HEK293T (cell line): ENCODE results near the gene ELP4.

Experiments
- CTCF ChIA-PET: fragments of 350-600 bp; formaldehyde crosslinking; extraction: SDS; loops from one replicate; lab custom pipeline; 2021; ENCODE audit warnings: antibody characterized with exemption, inconsistent platforms; lab: Yijun Ruan, JAX
- POLR2A ChIA-PET: fragments of 350-600 bp; formaldehyde crosslinking; extraction: SDS; loops from one replicate; lab custom pipeline; 2020; ENCODE audit warnings: antibody characterized with exemption, inconsistent platforms; lab: Yijun Ruan, JAX
- DNase-seq: peaks from one replicate; pipeline ENCODE4 v3.0.0; 2012; ENCODE audit warnings: mixed read lengths; ENCODE audit errors: extremely low spot score
- ARNT ChIP-seq: fragments of 450-650 bp; IDR thresholded peaks from 2 replicates; pipeline ENCODE4 v1.6.1; 2017; ENCODE audit warnings: mild to moderate bottlenecking
- CTBP1 ChIP-seq: fragments of 450-650 bp; IDR thresholded peaks from 2 replicates; pipeline ENCODE4 v1.6.1; 2016; ENCODE audit warnings: borderline replicate concordance
- ELF4 ChIP-seq: fragments of 450-650 bp; IDR thresholded peaks from 2 replicates; pipeline ENCODE4 v1.6.1; 2017; ENCODE audit warnings: antibody characterized with exemption
- FOXA1 ChIP-seq: fragments of 450-650 bp; IDR thresholded peaks from 2 replicates; pipeline ENCODE4 v1.6.1; 2016; ENCODE audit warnings: mild to moderate bottlenecking
- FOXK2 ChIP-seq: fragments of 450-650 bp; IDR thresholded peaks from 2 replicates; pipeline ENCODE4 v1.6.1; 2016; ENCODE audit warnings: mild to moderate bottlenecking
- FOXM1 ChIP-seq: fragments of 450-650 bp; IDR thresholded peaks from 2 replicates; pipeline ENCODE4 v1.6.1; 2017; ENCODE audit warnings: mild to moderate bottlenecking, borderline replicate concordance
- HDGF ChIP-seq: fragments of 450-650 bp; IDR thresholded peaks from 2 replicates; pipeline ENCODE4 v1.6.1; 2017; ENCODE audit warnings: antibody characterized with exemption, borderline replicate concordance
- L3MBTL2 ChIP-seq: fragments of 450-650 bp; conservative IDR thresholded peaks from 2 replicates; pipeline ENCODE4 v1.6.1; 2016; ENCODE audit warnings: mild to moderate bottlenecking
- LEF1 ChIP-seq: fragments of 450-650 bp; IDR thresholded peaks from 2 replicates; pipeline ENCODE4 v1.6.1; 2017; ENCODE audit warnings: mild to moderate bottlenecking, borderline replicate concordance
- SP1 ChIP-seq: fragments of 450-650 bp; IDR thresholded peaks from 2 replicates; pipeline ENCODE4 v1.6.1; 2017
- SUZ12 ChIP-seq: fragments of 450-650 bp; IDR thresholded peaks from 2 replicates; pipeline ENCODE4 v1.6.1; 2016; ENCODE audit warnings: mild to moderate bottlenecking
- TARDBP ChIP-seq: fragments of 450-650 bp; IDR thresholded peaks from 2 replicates; pipeline ENCODE4 v1.6.1; 2016
- ZNF384 ChIP-seq: fragments of 450-650 bp; IDR thresholded peaks from 2 replicates; pipeline ENCODE4 v1.6.1; 2016
- TF ChIP-seq, protein P1 (sequence below): fragments of 450-650 bp; IDR thresholded peaks from 2 replicates; pipeline ENCODE4 v1.6.1; 2016

The ELP4 gene

DNA sequence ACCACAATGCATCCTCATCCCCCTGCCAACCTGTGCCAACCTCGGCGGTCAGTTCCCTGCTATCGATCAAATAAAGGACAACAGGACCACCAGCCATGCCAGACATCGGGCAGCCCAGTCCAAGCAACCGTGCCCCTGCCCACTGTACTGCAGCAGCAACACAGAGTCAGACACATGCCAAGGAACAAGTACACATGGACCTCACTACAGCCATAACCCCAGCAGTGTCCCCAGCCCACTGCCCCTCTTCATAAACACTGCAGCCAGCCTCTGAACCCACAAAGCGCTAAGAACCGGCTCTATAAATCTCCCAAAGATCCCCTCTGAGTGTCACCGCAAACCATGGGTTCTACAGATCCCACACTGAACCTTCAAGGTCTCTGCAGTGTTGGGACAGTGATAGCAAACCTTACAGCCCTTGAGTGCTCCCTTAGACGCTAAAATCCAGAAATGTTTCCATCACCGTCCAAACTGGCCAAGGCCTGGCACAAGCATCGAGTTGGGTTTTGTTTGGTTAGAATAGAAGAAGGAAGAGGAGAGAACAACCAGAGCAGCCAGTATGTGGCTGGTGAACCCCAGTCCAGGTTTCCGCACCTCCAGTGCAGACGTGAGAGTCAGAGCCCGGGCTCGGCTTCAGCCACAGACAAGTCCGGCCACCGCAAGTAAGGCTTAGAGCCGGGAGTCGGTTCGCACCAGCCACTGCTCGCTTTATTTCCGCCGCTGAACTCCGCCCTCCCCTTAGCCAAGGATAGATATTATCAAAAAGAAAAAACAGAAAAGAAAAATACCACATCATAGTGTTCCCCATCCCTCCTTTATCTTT, 293.6 kb downstream of the ELP4 start:
- no peak for DNase-seq
- CTCF ChIA-PET = no interaction called here
- TF ChIP-seq HDGF = no peak
- TF ChIP-seq ZNF384 = no peak
- POLR2A ChIA-PET = no interaction called here

DNA sequence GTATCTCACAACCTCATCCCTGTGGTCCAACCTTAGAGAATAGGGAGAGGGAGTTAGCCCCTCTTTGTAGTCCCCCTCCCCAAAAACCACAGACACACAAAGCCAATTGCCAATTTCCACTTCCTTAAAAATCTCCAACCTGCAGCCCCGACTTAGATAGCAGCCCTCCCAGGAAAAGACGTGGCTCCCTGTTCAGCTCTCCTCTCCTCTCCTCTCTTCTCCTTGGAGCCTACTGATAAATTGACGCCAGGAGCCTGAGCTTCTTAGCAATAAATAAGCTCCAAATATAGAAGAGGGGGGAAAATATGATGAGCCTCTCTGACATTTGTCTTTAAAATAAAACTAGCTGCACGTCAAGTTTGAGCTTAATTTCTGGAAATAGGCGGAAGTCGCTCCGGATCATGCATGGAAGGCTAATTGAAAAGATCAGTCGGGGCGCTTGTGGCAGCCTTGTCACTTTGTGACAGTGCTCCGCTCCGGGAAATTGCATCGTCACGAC, 294.3 kb downstream of the ELP4 start:
- POLR2A ChIA-PET = no interaction called here
- DNase-seq = no peak
- TF ChIP-seq SP1 (no peak), LEF1 (no peak)
- CTCF ChIA-PET = no interaction called here

DNA sequence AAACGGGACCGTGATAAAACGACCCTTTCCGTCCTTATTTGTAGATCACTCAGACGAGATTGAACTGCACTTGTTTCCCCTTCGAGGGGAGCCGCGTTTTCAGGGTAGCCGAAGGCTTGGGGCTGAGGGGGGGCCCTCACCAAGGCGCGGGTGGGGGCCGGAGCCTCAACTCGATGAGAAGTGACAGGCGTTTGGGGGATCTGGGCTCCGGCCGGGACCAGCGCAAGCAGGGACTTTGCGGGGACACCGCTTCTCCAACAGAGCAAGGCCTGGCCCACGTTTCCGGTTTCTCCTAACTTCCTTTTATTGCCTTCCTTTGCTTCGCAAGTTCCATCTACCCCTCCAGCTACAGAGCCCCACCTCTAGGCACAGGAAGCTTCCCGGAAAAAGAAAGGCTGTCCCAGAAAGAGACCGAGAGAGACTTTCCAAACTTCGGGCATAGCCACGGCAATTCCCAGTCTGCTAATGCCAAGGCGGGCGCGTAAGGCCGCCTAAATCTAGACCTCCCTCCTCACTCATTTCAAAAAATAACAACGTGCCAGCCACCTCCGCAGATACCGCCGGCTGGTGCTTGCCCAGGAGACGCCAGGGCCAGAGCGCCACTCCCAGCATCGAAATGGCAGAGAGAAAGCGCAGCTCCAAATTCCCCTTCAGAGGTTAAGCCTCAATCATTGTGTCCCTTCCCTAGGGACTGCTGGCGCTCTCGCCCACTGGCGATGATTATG, 294.9 kb downstream of the ELP4 start:
- no peak for DNase-seq
- ChIA-PET POLR2A (no interaction called here), CTCF (no interaction called here)
- TF ChIP-seq CTBP1 (no peak), FOXM1 (no peak), TARDBP (no peak), L3MBTL2 (no peak), LEF1 (no peak)

DNA sequence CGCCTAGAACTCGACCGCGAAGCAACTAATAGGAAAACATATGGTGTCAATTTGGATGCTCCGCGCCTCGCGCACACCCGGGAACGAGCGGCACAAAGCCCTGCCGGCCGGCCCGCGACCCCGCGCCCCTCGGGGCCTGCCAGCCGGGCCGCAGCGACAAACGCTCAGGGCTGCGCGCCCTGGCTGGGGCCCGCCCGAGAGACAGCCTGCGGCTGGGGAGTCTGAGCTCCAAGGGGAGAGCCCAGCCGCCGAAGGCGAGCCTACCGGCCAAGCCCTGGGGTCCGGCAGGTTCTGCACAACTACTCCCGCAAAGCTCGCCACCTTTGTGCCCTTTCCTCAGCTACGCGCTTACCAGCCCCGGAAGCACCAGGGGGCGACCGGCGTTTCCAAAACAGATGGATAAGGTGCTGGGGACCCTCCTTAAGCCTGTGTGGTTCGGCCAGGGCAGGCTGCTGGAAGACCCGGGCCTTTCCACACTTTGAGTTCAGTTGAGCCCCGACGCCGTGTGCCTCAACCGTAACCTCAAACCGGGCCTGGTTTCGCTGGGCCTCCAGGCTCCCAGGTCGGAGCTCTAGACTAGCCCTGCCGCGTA, 295.6 kb downstream of the ELP4 start:
- ChIA-PET POLR2A (no interaction called here), CTCF (no interaction called here)
- DNase-seq = no peak
- TF ChIP-seq SP1 (no peak), TARDBP (no peak), FOXM1 (no peak), FOXA1 (no peak), HDGF (no peak), SUZ12 (no peak), L3MBTL2 (no peak), CTBP1 (no peak), ZNF384 (no peak), ARNT (no peak), FOXK2 (no peak), LEF1 (no peak)
- TF ChIP-seq, protein P1, sequence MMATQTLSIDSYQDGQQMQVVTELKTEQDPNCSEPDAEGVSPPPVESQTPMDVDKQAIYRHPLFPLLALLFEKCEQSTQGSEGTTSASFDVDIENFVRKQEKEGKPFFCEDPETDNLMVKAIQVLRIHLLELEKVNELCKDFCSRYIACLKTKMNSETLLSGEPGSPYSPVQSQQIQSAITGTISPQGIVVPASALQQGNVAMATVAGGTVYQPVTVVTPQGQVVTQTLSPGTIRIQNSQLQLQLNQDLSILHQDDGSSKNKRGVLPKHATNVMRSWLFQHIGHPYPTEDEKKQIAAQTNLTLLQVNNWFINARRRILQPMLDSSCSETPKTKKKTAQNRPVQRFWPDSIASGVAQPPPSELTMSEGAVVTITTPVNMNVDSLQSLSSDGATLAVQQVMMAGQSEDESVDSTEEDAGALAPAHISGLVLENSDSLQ = no peak

DNA sequence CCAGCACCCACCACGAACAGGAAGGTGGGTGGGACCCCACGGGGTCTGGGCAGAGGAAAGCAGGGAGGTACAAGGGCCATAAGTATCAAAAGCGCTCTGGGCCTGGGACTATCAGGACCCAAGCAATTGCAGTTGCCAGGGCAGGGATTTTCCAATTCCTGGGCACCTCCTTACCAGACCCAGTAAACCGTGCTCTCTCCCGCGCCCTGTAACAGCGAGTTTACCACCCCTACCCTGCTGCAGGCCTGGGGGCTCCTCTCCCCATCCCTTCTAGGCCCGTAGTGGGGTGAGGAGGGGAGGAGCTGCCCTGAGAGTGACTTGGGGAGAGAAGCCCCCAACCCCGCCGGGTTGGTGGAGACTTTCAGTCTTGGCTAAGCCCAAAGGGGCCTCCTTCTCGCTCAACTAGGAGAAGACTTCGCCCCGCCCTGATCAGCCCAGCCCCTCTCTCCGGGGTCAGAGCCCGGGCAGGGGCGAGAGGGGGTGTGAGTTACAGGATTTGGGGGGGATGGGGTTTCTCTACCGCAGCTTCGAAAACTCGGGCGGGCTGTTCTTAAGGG, 296.1 kb downstream of the ELP4 start:
- DNase-seq = no peak
- POLR2A ChIA-PET = no interaction called here
- TF ChIP-seq SUZ12 (no peak), ELF4 (no peak), FOXM1 (no peak), FOXA1 (no peak), FOXK2 (no peak), HDGF (no peak)
- TF ChIP-seq, protein P1 = no peak
- CTCF ChIA-PET = no interaction called here

DNA sequence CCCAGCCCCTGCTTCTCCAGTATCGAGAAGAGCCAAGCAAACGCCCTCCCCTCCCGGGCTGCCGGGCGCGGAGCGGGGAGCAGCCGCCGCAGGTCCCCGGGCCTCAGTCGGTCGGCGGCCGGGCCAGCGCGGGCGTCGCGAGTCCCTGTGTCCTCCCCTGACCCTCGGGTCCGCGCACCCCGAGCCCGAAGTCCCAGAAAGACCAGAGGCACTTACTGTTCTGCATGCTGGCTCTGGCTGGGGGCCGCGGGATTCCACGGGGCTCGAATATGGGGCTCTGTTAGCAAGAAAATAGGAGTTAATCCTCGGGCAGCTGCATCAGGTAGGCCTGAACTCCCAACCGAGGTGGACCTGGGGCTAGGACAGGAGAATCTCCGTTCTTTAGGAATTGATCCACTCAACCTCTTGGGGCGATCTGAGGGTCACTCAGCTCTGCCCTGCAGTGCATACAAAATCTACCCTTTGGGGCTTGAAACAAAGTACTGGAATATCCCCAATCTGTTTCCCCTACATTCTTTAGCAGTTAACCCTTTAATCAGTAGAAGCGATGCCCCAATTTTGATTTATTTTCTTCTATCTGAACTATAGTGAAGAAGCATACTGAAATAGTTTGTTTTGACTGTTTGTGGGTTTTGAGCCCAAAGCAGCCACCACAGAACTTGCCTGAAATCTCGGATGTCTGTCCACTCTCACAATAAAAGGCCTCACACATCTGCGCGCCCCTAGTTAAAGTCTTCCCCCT, 296.8 kb downstream of the ELP4 start:
- ChIA-PET POLR2A (no interaction called here), CTCF (no interaction called here)
- TF ChIP-seq ELF4 = no peak
- DNase-seq = no peak
